NT2/D1 (cell line): Measurements from ENCODE around the gene MAP3K19.

Experiments used
- SUZ12 ChIP-seq: IDR thresholded peaks from 2 replicates; pipeline ENCODE4 v1.6.1; 2011; ENCODE audit not compliant: insufficient read length, insufficient read depth; ENCODE audit errors: extremely low read depth
- YY1 ChIP-seq: IDR thresholded peaks from 2 replicates; pipeline ENCODE4 v1.6.1; 2011; ENCODE audit not compliant: insufficient read length, insufficient read depth
- ZNF274 ChIP-seq: IDR thresholded peaks from 2 replicates; pipeline ENCODE4 v1.6.1; 2011; ENCODE audit warnings: mild to moderate bottlenecking, low read depth, low read length

- no peak for TF ChIP-seq ZNF274
- TF ChIP-seq YY1 = no peak
- no peak for TF ChIP-seq SUZ12
Measured at GRCh38 chr2:135074216-135074615, 27.0 kb upstream of the MAP3K19 start.
